SK-N-SH treated with all-trans-retinoic acid at 6 μM for 48 hours (cell line): Measurements from ENCODE around the gene PARP3.

Source experiments
- ARNTL ChIP-seq: fragments of 450-650 bp; formaldehyde crosslinking; IDR thresholded peaks from 2 replicates; pipeline ENCODE4 v1.5.0; 2020; ENCODE audit warnings: low read depth, mild to moderate bottlenecking, moderate library complexity, borderline replicate concordance
- BACH2 ChIP-seq: fragments of 250-450 bp; sonication (Bioruptor Pico); IDR thresholded peaks from 2 replicates; pipeline ENCODE4 v1.9.0; 2021; ENCODE audit warnings: mild to moderate bottlenecking, borderline replicate concordance
- CREB5 ChIP-seq: fragments of 250-450 bp; sonication (Bioruptor Pico); IDR thresholded peaks from 2 replicates; pipeline ENCODE4 v1.5.1; 2020; ENCODE audit warnings: low read depth, mild to moderate bottlenecking, moderate library complexity
- CSDC2 ChIP-seq: fragments of 250-450 bp; sonication (Bioruptor Pico); IDR thresholded peaks from 2 replicates; pipeline ENCODE4 v1.5.0; 2020; ENCODE audit warnings: mild to moderate bottlenecking, moderate library complexity
- GLIS3 ChIP-seq: fragments of 250-450 bp; sonication (Bioruptor Pico); IDR thresholded peaks from 2 replicates; pipeline ENCODE4 v1.5.0; 2020; ENCODE audit warnings: mild to moderate bottlenecking, moderate library complexity
- RARB ChIP-seq: fragments of 250-450 bp; sonication (Bioruptor Pico); IDR thresholded peaks from 2 replicates; pipeline ENCODE4 v1.8.0; 2021; ENCODE audit warnings: mild to moderate bottlenecking, moderate library complexity
- TCF4 ChIP-seq: fragments of 250-450 bp; sonication (Bioruptor Pico); IDR thresholded peaks from 2 replicates; pipeline ENCODE4 v1.8.0; 2021; ENCODE audit warnings: mild to moderate bottlenecking, moderate library complexity, borderline replicate concordance
- ZC3H10 ChIP-seq: fragments of 250-450 bp; sonication (Bioruptor Pico); IDR thresholded peaks from 2 replicates; pipeline ENCODE4 v1.5.1; 2021; ENCODE audit warnings: mild to moderate bottlenecking, moderate library complexity
- ZNF565 ChIP-seq: fragments of 450-650 bp; formaldehyde crosslinking; conservative IDR thresholded peaks from 2 replicates; pipeline ENCODE4 v1.5.0; 2020; ENCODE audit warnings: low read depth, mild to moderate bottlenecking, moderate library complexity
- TF ChIP-seq, protein P1 (sequence below): fragments of 250-450 bp; sonication (Bioruptor Pico); IDR thresholded peaks from 2 replicates; pipeline ENCODE4 v1.8.0; 2020; ENCODE audit warnings: mild to moderate bottlenecking, moderate library complexity, borderline replicate concordance
- TF ChIP-seq, protein P2 (sequence below): fragments of 250-450 bp; sonication (Bioruptor Pico); IDR thresholded peaks from 2 replicates; pipeline ENCODE4 v1.8.0; 2021; ENCODE audit warnings: low read depth, mild to moderate bottlenecking, moderate library complexity, borderline replicate concordance

- no peak for TF ChIP-seq CREB5 (CRISPR knock-in tag)
- no peak for TF ChIP-seq RARB
- no peak for TF ChIP-seq ZNF565 (CRISPR knock-in tag)
- TF ChIP-seq, protein P1, sequence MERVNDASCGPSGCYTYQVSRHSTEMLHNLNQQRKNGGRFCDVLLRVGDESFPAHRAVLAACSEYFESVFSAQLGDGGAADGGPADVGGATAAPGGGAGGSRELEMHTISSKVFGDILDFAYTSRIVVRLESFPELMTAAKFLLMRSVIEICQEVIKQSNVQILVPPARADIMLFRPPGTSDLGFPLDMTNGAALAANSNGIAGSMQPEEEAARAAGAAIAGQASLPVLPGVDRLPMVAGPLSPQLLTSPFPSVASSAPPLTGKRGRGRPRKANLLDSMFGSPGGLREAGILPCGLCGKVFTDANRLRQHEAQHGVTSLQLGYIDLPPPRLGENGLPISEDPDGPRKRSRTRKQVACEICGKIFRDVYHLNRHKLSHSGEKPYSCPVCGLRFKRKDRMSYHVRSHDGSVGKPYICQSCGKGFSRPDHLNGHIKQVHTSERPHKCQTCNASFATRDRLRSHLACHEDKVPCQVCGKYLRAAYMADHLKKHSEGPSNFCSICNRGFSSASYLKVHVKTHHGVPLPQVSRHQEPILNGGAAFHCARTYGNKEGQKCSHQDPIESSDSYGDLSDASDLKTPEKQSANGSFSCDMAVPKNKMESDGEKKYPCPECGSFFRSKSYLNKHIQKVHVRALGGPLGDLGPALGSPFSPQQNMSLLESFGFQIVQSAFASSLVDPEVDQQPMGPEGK: no peak
- TF ChIP-seq CSDC2 (CRISPR knock-in tag): no peak
- TF ChIP-seq, protein P2, sequence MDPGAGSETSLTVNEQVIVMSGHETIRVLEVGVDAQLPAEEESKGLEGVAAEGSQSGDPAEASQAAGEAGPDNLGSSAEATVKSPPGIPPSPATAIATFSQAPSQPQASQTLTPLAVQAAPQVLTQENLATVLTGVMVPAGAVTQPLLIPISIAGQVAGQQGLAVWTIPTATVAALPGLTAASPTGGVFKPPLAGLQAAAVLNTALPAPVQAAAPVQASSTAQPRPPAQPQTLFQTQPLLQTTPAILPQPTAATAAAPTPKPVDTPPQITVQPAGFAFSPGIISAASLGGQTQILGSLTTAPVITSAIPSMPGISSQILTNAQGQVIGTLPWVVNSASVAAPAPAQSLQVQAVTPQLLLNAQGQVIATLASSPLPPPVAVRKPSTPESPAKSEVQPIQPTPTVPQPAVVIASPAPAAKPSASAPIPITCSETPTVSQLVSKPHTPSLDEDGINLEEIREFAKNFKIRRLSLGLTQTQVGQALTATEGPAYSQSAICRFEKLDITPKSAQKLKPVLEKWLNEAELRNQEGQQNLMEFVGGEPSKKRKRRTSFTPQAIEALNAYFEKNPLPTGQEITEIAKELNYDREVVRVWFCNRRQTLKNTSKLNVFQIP: no peak
- no peak for TF ChIP-seq ARNTL (CRISPR knock-in tag)
- TF ChIP-seq ZC3H10: no peak
- no peak for TF ChIP-seq GLIS3 (CRISPR knock-in tag)
- no peak for TF ChIP-seq BACH2 (CRISPR knock-in tag)
- no peak for TF ChIP-seq TCF4 (CRISPR knock-in tag)
Measured at GRCh38 chr3:51947215-51947900, 5.2 kb downstream of the PARP3 start.
